GM18502 (cell line): ENCODE results near the gene NTRK3.

Experiments used
- ATAC-seq: cut with Tn5 transposase; IDR thresholded peaks from one replicate; pipeline ENCODE4 v1.9.1; 2021; ENCODE audit warnings: mild to moderate bottlenecking; ENCODE audit not compliant: unreplicated experiment, poor library complexity

Gene NTRK3

GRCh38 chr15:88258093-88258641 lies 1.6 kb upstream of the NTRK3 start:
- ATAC-seq, result no peak

GRCh38 chr15:88257311-88258092 lies 963 bp upstream of the NTRK3 start:
- ATAC-seq, result peak; percentile 45

GRCh38 chr15:88255484-88256278 lies 858 bp downstream of the NTRK3 start:
- no peak for ATAC-seq

GRCh38 chr15:88255087-88255483 lies 1.5 kb downstream of the NTRK3 start:
- ATAC-seq, result no peak

GRCh38 chr15:88252441-88252840 lies 4.1 kb downstream of the NTRK3 start:
- no peak for ATAC-seq

- no peak for ATAC-seq
Measured at GRCh38 chr15:88250826-88251225, 5.7 kb downstream of the NTRK3 start.

GRCh38 chr15:88249220-88249619 lies 7.3 kb downstream of the NTRK3 start:
- no peak for ATAC-seq

- ATAC-seq, result no peak
Measured at GRCh38 chr15:88247914-88248313, 8.6 kb downstream of the NTRK3 start.

- ATAC-seq, result peak; percentile 89
Measured at GRCh38 chr15:88246666-88247446, 9.7 kb downstream of the NTRK3 start.

GRCh38 chr15:88246081-88246480 lies 10.5 kb downstream of the NTRK3 start:
- no peak for ATAC-seq

GRCh38 chr15:88243895-88244787 lies 12.4 kb downstream of the NTRK3 start:
- ATAC-seq, result peak; percentile 65

- no peak for ATAC-seq
Measured at GRCh38 chr15:88242586-88243555, 13.7 kb downstream of the NTRK3 start.

GRCh38 chr15:88241461-88241860 lies 15.1 kb downstream of the NTRK3 start:
- ATAC-seq, result no peak

- no peak for ATAC-seq
Measured at GRCh38 chr15:88241060-88241459, 15.5 kb downstream of the NTRK3 start.

GRCh38 chr15:88239594-88239993 lies 16.9 kb downstream of the NTRK3 start:
- ATAC-seq, result no peak

- no peak for ATAC-seq
Measured at GRCh38 chr15:88238618-88239430, 17.7 kb downstream of the NTRK3 start.

- no peak for ATAC-seq
Measured at GRCh38 chr15:88234711-88235110, 21.8 kb downstream of the NTRK3 start.

- ATAC-seq, result no peak
Measured at GRCh38 chr15:88233921-88234320, 22.6 kb downstream of the NTRK3 start.
